ENCODE results near the gene POLR2C.
"Not testable (repeated sequence)": the region's sequence is repeated elsewhere in the genome, so short reads cannot be mapped to it uniquely, and the experiment has no call there.

The POLR2C gene

DNA sequence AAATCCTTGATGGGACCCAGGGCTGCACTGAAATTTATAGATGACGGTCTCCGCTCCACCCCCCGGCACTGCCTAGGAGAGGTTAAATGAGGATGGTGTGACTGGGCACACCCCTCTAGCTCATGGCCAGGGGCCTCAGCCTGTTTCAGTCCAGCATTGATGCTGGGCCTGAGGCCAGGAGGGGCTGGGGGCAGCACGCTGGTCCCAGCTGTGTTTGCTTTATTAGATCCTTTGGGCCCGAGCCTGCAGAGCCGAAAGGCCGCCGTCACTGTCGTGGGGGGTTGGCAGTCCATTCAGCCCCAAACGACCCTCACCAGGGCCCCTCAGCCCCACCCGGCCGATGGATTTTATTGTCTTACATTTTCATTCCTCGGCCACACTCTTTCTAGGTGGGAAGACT is 34.6 kb downstream of the POLR2C start:
- TF ChIP-seq ZNF274 (IDR thresholded peaks at IDR 0.05; ENCODE audit: low read depth, low read length), result no peak
- no peak overlapping the region for H3K4me3 ChIP-seq (ENCODE audit: low read length)

DNA sequence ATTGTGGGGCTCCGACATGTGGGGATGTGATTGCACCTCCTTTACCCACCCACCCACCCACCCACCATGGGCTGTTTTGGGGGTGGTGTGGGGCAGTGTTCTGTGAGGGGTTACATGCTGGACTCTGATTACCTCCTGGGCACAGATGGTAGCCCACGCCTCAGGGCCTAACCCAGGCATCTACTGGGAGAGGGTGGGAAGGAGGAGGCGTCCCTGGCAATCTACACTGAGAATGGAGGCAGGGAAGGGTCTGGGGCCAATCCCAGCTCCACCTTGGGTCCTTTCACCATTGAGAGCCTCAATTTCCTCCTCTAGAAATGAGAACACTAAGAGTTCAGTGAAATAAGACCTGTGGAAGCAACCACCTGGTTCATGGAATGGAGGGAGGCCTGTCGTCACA is 35.6 kb downstream of the POLR2C start:
- H3K4me3 ChIP-seq (ENCODE audit: low read length), result no peak overlapping the region
- no peak for TF ChIP-seq ZNF274 (IDR thresholded peaks at IDR 0.05; ENCODE audit: low read depth, low read length)

DNA sequence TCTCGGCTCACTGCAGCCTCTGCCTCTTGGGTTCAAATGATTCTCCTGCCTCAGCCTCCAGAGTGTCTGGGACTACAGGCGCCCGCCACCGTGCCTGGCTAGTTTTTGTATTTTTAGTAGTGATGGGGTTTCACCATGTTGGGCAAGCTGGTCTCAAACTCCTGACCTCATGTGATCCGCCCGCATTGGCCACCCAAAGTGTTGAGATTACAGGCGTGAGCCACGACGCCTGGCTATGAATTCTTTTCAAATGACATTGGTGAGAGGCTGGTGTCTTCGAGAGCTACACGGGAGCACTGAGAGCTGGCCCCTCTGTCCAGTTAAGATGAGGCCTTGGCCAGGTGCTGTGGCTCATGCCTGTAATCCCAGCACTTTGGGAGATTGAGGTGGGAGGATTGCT is 37.5 kb downstream of the POLR2C start:
- not testable (repeated sequence) for H3K4me3 ChIP-seq (ENCODE audit: low read length)

DNA sequence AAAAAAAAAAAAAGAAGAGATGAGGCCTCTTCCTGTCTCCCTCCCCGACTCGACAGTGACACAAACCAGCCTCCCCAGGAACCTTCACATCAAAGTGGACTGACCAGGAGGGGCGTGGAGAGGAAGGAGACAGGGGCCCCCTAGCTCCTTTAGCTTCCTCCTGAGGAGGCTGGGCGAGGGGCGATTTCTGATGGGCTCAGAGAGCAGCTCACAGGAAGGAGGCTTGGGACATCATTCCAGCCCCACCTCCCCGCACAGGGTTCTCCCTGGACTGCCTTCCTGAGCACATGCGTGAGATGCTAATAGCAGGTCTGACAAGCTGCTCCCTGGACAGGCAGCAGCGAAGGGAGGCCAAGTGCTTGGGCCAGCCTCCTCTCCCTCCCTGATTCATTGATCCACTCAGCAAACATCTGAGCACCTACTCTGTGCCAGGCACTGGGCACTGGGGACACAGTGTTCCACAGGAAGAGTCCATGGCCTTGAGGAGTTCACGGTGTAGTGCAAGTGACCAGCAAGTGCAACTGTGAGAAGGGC is 38.2 kb downstream of the POLR2C start:
- TF ChIP-seq ZNF274 (IDR thresholded peaks at IDR 0.05; ENCODE audit: low read depth, low read length), result no peak
- H3K4me3 ChIP-seq (ENCODE audit: low read length), result no peak overlapping the region

DNA sequence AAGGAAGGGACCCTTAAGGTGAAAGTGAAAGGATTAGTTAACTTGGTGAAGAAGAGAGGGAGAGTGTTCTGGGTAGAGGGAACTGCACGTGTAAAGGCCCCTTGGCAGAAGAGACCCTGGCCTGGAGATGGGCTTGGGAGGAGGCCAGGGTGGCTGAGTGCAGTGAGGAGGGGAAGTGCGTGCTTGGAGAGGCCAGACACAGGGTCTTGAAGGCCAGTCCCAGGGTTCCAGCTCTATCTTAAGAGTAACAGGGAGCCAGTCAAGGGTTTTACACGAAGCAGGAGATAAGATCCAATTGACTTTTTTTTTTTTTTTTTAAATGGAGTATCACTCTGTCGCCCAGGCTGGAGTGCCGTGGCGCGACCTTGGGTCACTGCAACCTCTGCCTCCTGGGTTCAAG is 39.0 kb downstream of the POLR2C start:
- TF ChIP-seq ZNF274 (IDR thresholded peaks at IDR 0.05; ENCODE audit: low read depth, low read length), result no peak
- no peak overlapping the region for H3K4me3 ChIP-seq (ENCODE audit: low read length)

DNA sequence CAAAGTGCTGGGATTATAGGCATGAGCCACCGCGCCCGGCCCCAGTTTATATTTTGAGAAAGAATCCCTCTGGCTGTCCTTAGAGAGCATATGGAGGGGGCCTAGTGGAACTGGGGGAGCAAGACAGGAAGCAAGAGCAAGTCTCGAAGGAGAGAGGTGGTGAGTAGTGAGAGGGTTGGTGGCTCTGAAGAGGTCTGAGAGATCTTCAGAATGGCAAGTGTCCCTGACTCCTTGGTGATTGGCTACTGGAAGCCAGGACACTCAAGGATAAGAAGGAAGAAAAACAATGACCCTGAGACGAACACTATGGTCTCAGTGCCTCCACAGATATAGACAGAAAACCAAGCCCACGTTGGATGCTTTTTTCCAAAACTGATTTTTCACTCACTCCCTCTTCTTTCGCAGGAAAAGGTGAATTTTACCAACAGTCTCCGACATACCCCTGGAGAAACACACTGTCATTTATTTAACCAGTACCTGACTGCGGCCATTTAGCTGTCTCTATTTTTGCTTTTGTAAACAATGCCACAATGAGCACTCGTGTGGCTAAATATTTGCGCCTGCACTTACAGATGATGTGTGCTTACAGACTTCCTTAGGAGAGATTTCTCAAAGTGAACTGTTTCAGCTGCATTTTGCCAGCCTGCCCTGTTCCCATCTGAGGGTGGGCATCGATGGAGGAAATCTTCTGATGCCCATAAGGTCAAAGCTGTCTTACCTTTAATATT is 39.7 kb downstream of the POLR2C start:
- no peak for TF ChIP-seq ZNF274 (IDR thresholded peaks at IDR 0.05; ENCODE audit: low read depth, low read length)
- no peak overlapping the region for H3K4me3 ChIP-seq (ENCODE audit: low read length)

DNA sequence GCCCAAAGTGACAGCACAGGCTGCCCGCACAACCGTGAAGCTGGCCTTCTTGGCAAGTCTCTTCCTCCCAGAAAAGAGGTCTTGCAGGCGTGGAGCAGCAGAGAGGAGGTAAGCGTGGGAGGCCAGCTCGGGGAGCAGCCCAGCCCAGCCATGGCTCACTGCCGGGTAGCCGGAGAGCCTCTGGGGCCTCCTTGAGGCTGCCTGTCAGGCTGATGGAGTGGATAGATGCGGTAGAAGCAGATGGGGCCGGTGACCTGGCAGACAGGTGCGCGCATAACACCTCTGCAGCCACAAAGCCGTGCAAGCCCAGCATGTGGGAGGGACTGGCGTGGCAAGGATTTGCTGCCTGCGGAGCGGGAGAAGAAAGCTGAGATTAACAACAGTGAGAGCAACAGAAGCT is 40.9 kb downstream of the POLR2C start:
- TF ChIP-seq ZNF274 (IDR thresholded peaks at IDR 0.05; ENCODE audit: low read depth, low read length), result no peak
- no peak overlapping the region for H3K4me3 ChIP-seq (ENCODE audit: low read length)

DNA sequence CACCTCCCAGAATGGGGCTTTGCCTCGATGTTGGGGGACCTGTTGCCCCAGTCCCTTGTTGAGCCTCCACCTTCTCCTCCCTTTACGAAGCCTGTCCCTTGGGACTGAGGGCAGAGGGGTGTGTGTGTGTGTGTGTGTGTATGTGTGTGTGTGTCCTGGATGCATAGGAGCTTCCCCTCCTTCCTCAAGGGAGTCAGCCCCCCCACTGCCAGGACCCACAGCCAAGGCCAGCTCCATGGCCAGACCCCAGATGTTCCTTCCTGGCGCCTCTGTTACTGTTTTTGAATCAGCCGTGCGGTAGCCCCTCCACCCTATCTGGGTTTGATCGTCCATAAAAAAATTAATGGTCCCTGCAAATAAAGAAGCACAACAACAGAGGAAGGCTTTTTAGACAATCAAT is 41.5 kb downstream of the POLR2C start:
- H3K4me3 ChIP-seq (ENCODE audit: low read length), result no peak overlapping the region
- no peak for TF ChIP-seq ZNF274 (IDR thresholded peaks at IDR 0.05; ENCODE audit: low read depth, low read length)

DNA sequence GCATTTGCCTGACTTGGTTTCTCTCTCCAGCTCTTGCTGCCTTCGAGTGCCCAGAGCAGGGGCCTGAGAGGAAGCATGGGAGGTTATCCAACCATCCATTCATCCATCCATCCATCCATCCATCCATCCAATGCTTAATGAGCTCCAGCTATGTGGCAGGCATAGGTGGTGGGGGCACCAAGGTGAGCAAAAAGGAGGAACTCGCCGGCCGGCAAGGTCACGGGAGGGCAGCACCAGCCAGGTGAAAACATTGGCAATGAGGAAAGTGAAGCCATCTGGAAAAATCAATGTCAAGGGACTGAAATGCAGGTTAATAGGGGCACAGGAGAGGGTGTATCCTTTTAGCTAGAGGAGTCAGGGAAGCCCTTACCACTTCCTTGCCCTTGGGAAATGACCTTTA is 42.0 kb downstream of the POLR2C start:
- no peak overlapping the region for H3K4me3 ChIP-seq (ENCODE audit: low read length)
- TF ChIP-seq ZNF274 (IDR thresholded peaks at IDR 0.05; ENCODE audit: low read depth, low read length), result no peak

DNA sequence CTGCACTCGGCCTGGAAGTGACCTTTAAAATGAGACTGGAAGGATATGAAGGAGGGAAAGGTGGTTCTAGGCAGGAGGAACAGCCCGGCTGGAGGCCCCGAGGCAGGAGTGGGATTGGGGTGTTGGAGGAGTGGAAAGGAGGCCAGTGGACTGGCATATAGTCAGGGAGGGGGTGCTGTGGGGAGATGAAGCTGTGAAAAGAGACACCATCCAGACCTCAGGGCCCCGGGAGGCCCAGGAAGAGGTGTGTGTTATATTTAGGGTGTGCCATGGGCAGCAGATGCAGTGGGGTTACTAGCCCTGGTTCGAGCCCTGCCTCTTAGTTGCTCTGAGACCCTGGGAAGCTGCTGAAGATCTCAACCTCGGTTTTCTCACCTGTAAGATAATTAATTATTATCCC is 42.7 kb downstream of the POLR2C start:
- no peak overlapping the region for H3K4me3 ChIP-seq (ENCODE audit: low read length)
- TF ChIP-seq ZNF274 (IDR thresholded peaks at IDR 0.05; ENCODE audit: low read depth, low read length), result no peak

DNA sequence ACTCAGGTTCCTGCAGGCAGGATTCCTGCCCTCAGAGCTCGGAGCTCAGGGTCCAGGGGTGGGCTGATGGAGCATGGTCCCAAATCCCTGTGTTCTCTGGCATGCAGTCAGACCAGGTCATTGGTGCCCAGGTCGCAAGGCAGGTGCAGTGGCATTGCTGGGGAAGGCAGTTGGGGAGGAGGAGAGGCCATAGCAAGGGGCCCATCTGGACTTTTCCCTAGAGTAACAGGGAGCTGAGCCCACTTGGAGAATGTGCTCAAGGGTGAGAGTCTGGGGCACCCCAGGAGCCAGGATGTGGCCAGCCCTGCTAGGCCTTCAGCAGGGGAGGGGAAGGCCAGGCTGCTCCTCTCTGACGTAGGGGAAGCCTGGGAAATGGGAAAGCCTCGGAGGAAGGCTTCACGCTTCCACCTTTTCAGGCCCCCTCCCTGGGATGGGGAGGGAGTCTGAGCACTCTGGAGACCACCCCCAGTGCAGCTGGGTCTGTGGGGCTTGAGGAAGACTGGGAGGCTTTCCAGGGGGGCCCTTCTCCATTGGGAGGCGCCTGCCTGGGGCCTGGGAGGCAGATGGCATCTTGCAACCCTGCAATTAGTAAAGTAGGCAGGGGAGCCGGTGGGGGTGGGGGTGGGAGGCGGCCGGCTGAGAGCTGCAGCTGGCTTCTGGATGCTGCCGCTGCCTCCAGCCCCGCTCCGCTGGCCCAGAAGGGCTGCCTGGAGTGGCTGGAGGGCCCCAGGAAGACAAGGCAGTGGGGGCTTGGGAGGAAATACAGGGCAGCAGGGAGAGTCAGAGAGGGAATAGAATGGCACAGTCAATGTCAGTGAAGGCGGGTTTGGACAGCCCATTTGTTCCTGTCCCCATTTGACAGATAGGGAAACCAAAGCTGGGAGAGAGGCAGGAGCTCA is 44.9 kb downstream of the POLR2C start:
- TF ChIP-seq ZNF274 (IDR thresholded peaks at IDR 0.05; ENCODE audit: low read depth, low read length), result no peak
- no peak overlapping the region for H3K4me3 ChIP-seq (ENCODE audit: low read length)

DNA sequence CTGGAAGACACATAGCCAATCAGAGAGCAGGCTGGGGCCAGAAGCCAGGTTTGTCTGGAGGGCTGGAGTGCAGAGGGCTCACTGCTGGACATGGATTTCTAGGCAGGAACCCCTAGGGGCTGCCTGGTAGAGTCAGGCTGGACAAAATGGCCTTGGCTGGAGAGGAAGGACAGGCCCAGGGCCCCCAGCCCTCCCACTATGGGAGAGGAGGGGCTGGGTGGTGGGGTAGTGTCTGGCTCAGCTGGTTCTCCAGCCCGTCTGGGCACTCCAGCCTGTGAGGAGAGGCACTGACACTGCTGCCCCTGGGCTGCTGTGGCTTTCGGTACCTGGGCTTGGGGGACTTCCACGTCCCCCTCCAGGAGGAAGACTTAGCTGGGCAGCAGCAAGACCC is 45.6 kb downstream of the POLR2C start:
- no peak overlapping the region for H3K4me3 ChIP-seq (ENCODE audit: low read length)
- TF ChIP-seq ZNF274 (IDR thresholded peaks at IDR 0.05; ENCODE audit: low read depth, low read length), result no peak

DNA sequence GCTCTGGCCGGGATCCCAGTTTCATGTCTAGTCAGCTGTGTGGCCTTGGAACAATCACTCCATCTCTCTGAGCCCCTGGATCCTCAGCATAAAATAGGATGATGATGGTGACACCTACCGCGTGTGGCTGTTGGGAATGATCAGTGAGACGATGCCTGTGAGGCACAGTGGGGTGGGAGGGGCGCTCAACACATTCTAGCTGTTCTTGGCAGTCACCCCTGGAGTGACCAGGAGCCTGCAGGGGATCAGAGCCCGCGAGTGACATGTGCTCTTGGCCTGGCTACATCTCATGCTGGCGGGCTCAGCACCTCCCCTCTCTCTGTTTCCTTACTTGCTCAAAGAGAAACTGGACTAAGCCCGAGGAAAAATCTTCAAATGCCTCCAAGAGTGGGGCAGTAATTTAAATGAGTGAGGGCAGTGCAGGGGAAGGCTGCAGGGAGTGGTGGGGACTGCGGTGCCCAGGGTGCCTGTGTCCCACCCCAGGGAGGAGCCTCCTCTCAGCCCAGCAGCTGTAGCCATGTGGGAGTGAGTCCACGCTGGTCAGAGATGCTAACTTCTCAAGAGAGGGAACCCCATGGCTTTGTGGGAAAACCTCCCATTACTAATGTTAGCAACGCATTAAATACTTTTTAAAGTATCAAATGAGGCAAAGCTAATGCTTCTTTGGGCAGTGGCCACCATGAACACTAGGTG is 46.9 kb downstream of the POLR2C start:
- no peak for TF ChIP-seq ZNF274 (IDR thresholded peaks at IDR 0.05; ENCODE audit: low read depth, low read length)
- no peak overlapping the region for H3K4me3 ChIP-seq (ENCODE audit: low read length)

DNA sequence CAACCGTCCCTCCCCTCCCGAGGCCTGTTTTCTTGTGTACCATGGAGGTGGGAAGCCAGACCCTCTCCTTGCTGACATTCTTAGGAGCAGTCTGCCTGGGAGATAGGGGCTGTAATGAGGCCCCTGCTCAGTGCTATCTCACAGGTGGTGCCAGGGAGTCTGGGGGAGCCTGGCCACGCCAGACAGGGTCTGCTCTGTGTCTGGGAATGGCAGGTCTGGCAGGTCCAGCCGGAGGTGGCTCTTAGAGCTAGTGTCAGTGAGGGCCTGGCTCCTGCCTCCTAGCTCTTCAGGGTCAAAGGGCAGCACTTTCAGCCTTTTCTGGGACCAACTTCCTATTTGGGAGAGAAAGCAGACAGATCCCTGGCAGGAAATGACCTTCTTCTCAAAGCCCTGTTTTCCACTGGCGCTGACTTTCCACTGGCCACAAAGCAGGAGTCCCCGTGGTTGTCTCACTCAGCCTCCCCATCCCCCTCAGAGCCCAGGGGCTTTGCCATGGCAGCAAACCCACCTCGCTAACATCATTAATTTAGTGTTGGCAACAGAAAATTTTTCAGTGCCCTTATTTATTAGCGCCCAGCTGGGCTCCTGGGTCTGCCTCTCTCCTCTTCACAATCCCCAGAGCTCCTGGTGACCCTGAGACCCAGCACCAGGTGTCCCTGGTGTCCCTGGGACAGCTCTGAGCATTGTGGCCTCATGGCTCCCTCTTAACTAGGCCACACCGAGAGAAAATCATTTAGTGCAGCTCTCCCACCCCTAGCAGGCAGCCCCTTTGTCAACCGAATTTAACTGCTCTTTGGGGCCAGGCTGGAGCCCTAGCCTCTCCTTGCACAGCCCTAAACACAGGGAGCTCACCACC is 47.8 kb downstream of the POLR2C start:
- TF ChIP-seq ZNF274 (IDR thresholded peaks at IDR 0.05; ENCODE audit: low read depth, low read length), result no peak
- no peak overlapping the region for H3K4me3 ChIP-seq (ENCODE audit: low read length)

Data from GM08714 (cell line).